ENCODE measurements around the gene SLC8A1.

Gene SLC8A1

GRCh38 chr2:40126006-40126405 is 325.9 kb downstream of the SLC8A1 start:
- Histone ChIP-seq H3K14ac (ENCODE audit: low read length) (no peak overlapping the region), H4K91ac (ENCODE audit: low read depth, low read length) (no peak overlapping the region), H3K18ac (ENCODE audit: low read length) (no peak overlapping the region), H3K4ac (ENCODE audit: low read depth, low read length) (no peak overlapping the region), H3K4me2 (ENCODE audit: low read length) (no peak overlapping the region), H4K12ac (ENCODE audit: low read depth, low read length) (no peak overlapping the region), H2AK5ac (ENCODE audit: low read length) (no peak overlapping the region), H3K9ac (ENCODE audit: low read length) (no peak overlapping the region), H2BK5ac (ENCODE audit: low read depth, low read length, poor library complexity) (no peak overlapping the region), H2BK120ac (ENCODE audit: insufficient read depth, low read length, poor library complexity) (no peak overlapping the region), H3K23ac (ENCODE audit: low read length) (no peak overlapping the region), H3K79me2 (ENCODE audit: control insufficient read depth, insufficient read depth, low read length, poor library complexity) (no peaks in the 10 kb centered on the region), H3K79me1 (ENCODE audit: low read length) (peaks cover 5% of the 10 kb centered on the region), H3K27ac (ENCODE audit: low read depth, low read length) (no peak overlapping the region), H2AFZ (ENCODE audit: insufficient read depth, low read length, poor library complexity) (no peak overlapping the region), H3K27me3 (ENCODE audit: insufficient read depth, low read length) (no peaks in the 10 kb centered on the region), H3K4me1 (ENCODE audit: control insufficient read depth in 1 of 2, insufficient read depth in 2 of 2, low read length in 2 of 2) (peaks cover 0 to 4% of the 10 kb centered on the region in 2 experiments), H2BK12ac (ENCODE audit: low read length) (no peak overlapping the region), H3K36me3 (ENCODE audit: control insufficient read depth in 1 of 2, insufficient read depth in 2 of 2, low read length in 2 of 2) (peaks cover 0 to 2% of the 10 kb centered on the region in 2 experiments), H3K9me3 (ENCODE audit: insufficient read depth, low read depth, low read length) (no peaks in the 10 kb centered on the region), H3K4me3 (ENCODE audit: low read depth, low read length) (no peak overlapping the region), H4K8ac (ENCODE audit: low read depth, low read length) (no peak overlapping the region)
- no peak for DNase-seq
- WGBS (ENCODE audit: extremely low coverage, insufficient coverage, insufficient read length): no CpG with 5 or more reads among the region's 3 CpGs

GRCh38 chr2:40123746-40124145 is 328.1 kb downstream of the SLC8A1 start:
- Histone ChIP-seq H3K23ac (ENCODE audit: low read length) (no peak overlapping the region), H3K4me2 (ENCODE audit: low read length) (no peak overlapping the region), H4K91ac (ENCODE audit: low read depth, low read length) (no peak overlapping the region), H3K4me1 (ENCODE audit: control insufficient read depth in 1 of 2, insufficient read depth in 2 of 2, low read length in 2 of 2) (no peaks in the 10 kb centered on the region), H2BK12ac (ENCODE audit: low read length) (no peak overlapping the region), H2AFZ (ENCODE audit: insufficient read depth, low read length, poor library complexity) (no peak overlapping the region), H3K27me3 (ENCODE audit: insufficient read depth, low read length) (no peaks in the 10 kb centered on the region), H3K9ac (ENCODE audit: low read length) (no peak overlapping the region), H3K79me1 (ENCODE audit: low read length) (peaks cover 3% of the 10 kb centered on the region), H3K9me3 (ENCODE audit: insufficient read depth, low read depth, low read length) (no peaks in the 10 kb centered on the region), H2AK5ac (ENCODE audit: low read length) (no peak overlapping the region), H3K27ac (ENCODE audit: low read depth, low read length) (no peak overlapping the region), H3K79me2 (ENCODE audit: control insufficient read depth, insufficient read depth, low read length, poor library complexity) (no peaks in the 10 kb centered on the region), H4K8ac (ENCODE audit: low read depth, low read length) (no peak overlapping the region), H2BK5ac (ENCODE audit: low read depth, low read length, poor library complexity) (no peak overlapping the region), H2BK120ac (ENCODE audit: insufficient read depth, low read length, poor library complexity) (no peak overlapping the region), H3K18ac (ENCODE audit: low read length) (no peak overlapping the region), H3K14ac (ENCODE audit: low read length) (no peak overlapping the region), H3K4ac (ENCODE audit: low read depth, low read length) (no peak overlapping the region), H3K4me3 (ENCODE audit: low read depth, low read length) (no peak overlapping the region), H4K12ac (ENCODE audit: low read depth, low read length) (no peak overlapping the region), H3K36me3 (ENCODE audit: control insufficient read depth in 1 of 2, insufficient read depth in 2 of 2, low read length in 2 of 2) (peaks cover 0 to 2% of the 10 kb centered on the region in 2 experiments)
- DNase-seq: no peak
- WGBS (ENCODE audit: extremely low coverage, insufficient coverage, insufficient read length): no CpG with 5 or more reads among the region's 3 CpGs

GRCh38 chr2:40123326-40123725 is 328.6 kb downstream of the SLC8A1 start:
- Histone ChIP-seq H4K91ac (ENCODE audit: low read depth, low read length) (no peak overlapping the region), H3K4me3 (ENCODE audit: low read depth, low read length) (no peak overlapping the region), H2BK120ac (ENCODE audit: insufficient read depth, low read length, poor library complexity) (no peak overlapping the region), H3K9me3 (ENCODE audit: insufficient read depth, low read depth, low read length) (no peaks in the 10 kb centered on the region), H2BK12ac (ENCODE audit: low read length) (no peak overlapping the region), H3K4ac (ENCODE audit: low read depth, low read length) (no peak overlapping the region), H3K18ac (ENCODE audit: low read length) (no peak overlapping the region), H3K23ac (ENCODE audit: low read length) (no peak overlapping the region), H2AFZ (ENCODE audit: insufficient read depth, low read length, poor library complexity) (no peak overlapping the region), H3K27me3 (ENCODE audit: insufficient read depth, low read length) (no peaks in the 10 kb centered on the region), H3K36me3 (ENCODE audit: control insufficient read depth in 1 of 2, insufficient read depth in 2 of 2, low read length in 2 of 2) (peaks cover 0 to 2% of the 10 kb centered on the region in 2 experiments), H3K79me2 (ENCODE audit: control insufficient read depth, insufficient read depth, low read length, poor library complexity) (no peaks in the 10 kb centered on the region), H2BK5ac (ENCODE audit: low read depth, low read length, poor library complexity) (no peak overlapping the region), H3K79me1 (ENCODE audit: low read length) (peaks cover 3% of the 10 kb centered on the region), H4K8ac (ENCODE audit: low read depth, low read length) (no peak overlapping the region), H2AK5ac (ENCODE audit: low read length) (no peak overlapping the region), H4K12ac (ENCODE audit: low read depth, low read length) (no peak overlapping the region), H3K27ac (ENCODE audit: low read depth, low read length) (no peak overlapping the region), H3K14ac (ENCODE audit: low read length) (no peak overlapping the region), H3K4me1 (ENCODE audit: control insufficient read depth in 1 of 2, insufficient read depth in 2 of 2, low read length in 2 of 2) (no peaks in the 10 kb centered on the region), H3K4me2 (ENCODE audit: low read length) (no peak overlapping the region), H3K9ac (ENCODE audit: low read length) (no peak overlapping the region)
- WGBS (ENCODE audit: extremely low coverage, insufficient coverage, insufficient read length): no CpG with 5 or more reads among the region's 1 CpG
- DNase-seq: no peak

GRCh38 chr2:40120957-40121356 is 330.9 kb downstream of the SLC8A1 start:
- no peaks in the 10 kb centered on the region for H3K27me3 ChIP-seq (ENCODE audit: insufficient read depth, low read length)
- no peak overlapping the region for H3K4ac ChIP-seq (ENCODE audit: low read depth, low read length)
- no peak overlapping the region for H2BK120ac ChIP-seq (ENCODE audit: insufficient read depth, low read length, poor library complexity)
- H4K8ac ChIP-seq (ENCODE audit: low read depth, low read length): no peak overlapping the region
- no peak overlapping the region for H3K23ac ChIP-seq (ENCODE audit: low read length)
- no peak overlapping the region for H3K4me3 ChIP-seq (ENCODE audit: low read depth, low read length)
- no CpG with 5 or more reads among the region's 5 CpGs for WGBS (ENCODE audit: extremely low coverage, insufficient coverage, insufficient read length)
- no peak overlapping the region for H3K18ac ChIP-seq (ENCODE audit: low read length)
- no peaks in the 10 kb centered on the region for H3K4me1 ChIP-seq (ENCODE audit: control insufficient read depth in 1 of 2, insufficient read depth in 2 of 2, low read length in 2 of 2)
- no peaks in the 10 kb centered on the region for H3K79me1 ChIP-seq (ENCODE audit: low read length)
- H2AFZ ChIP-seq (ENCODE audit: insufficient read depth, low read length, poor library complexity): no peak overlapping the region
- H2AK5ac ChIP-seq (ENCODE audit: low read length): no peak overlapping the region
- H3K4me2 ChIP-seq (ENCODE audit: low read length): no peak overlapping the region
- no peak overlapping the region for H3K14ac ChIP-seq (ENCODE audit: low read length)
- no peak overlapping the region for H3K9ac ChIP-seq (ENCODE audit: low read length)
- peaks cover 0 to 1% of the 10 kb centered on the region in 2 experiments for H3K36me3 ChIP-seq (ENCODE audit: control insufficient read depth in 1 of 2, insufficient read depth in 2 of 2, low read length in 2 of 2)
- DNase-seq: no peak
- H2BK5ac ChIP-seq (ENCODE audit: low read depth, low read length, poor library complexity): no peak overlapping the region
- H3K9me3 ChIP-seq (ENCODE audit: insufficient read depth, low read depth, low read length): no peaks in the 10 kb centered on the region
- H4K91ac ChIP-seq (ENCODE audit: low read depth, low read length): no peak overlapping the region
- no peak overlapping the region for H2BK12ac ChIP-seq (ENCODE audit: low read length)
- no peaks in the 10 kb centered on the region for H3K79me2 ChIP-seq (ENCODE audit: control insufficient read depth, insufficient read depth, low read length, poor library complexity)
- no peak overlapping the region for H4K12ac ChIP-seq (ENCODE audit: low read depth, low read length)
- no peak overlapping the region for H3K27ac ChIP-seq (ENCODE audit: low read depth, low read length)
